Measurements from ENCODE around the gene OGFOD2. TPM values are rescaled to one million over a fixed set of nuclear protein-coding genes. Genes with fewer than 3 reads are reported as not detected.

Gene OGFOD2
- total RNA-seq, 2 experiments from 2014 or later: 26.8 to 31.8 TPM

- peak overlapping the region; percentile 74 for H3K27ac Mint-ChIP-seq
Measured at GRCh38 chr12:122946690-122947341, 28.2 kb upstream of the OGFOD2 start.

GRCh38 chr12:122947352-122947792, 27.7 kb upstream of the OGFOD2 start:
- Mint-ChIP-seq H3K4me3 (no peak overlapping the region), H3K36me3 (no peaks in the 10 kb centered on the region), H3K9me3 (no peaks in the 10 kb centered on the region)

More at GRCh38 chr12:122946690-122947341, 28.2 kb upstream of the OGFOD2 start:
- no peak overlapping the region for H3K4me3 Mint-ChIP-seq
- DNase-seq: peak; percentile 88
- H3K36me3 Mint-ChIP-seq: no peaks in the 10 kb centered on the region
- no peaks in the 10 kb centered on the region for H3K9me3 Mint-ChIP-seq
- peaks cover 27% of the 10 kb centered on the region for H3K4me1 Mint-ChIP-seq
- H3K27me3 Mint-ChIP-seq: no peaks in the 10 kb centered on the region

GRCh38 chr12:122948605-122949004, 26.4 kb upstream of the OGFOD2 start:
- no peaks in the 10 kb centered on the region for H3K9me3 Mint-ChIP-seq
- H3K4me1 Mint-ChIP-seq: peaks cover 20% of the 10 kb centered on the region
- no peak overlapping the region for H3K4me3 Mint-ChIP-seq
- H3K36me3 Mint-ChIP-seq: no peaks in the 10 kb centered on the region
- H3K27ac Mint-ChIP-seq: no peak overlapping the region
- no peak for DNase-seq
- H3K27me3 Mint-ChIP-seq: no peaks in the 10 kb centered on the region

More at GRCh38 chr12:122947352-122947792, 27.7 kb upstream of the OGFOD2 start:
- Mint-ChIP-seq H3K27me3 (no peaks in the 10 kb centered on the region), H3K27ac (peak overlapping the region; percentile 74), H3K4me1 (peaks cover 29% of the 10 kb centered on the region)
- DNase-seq: no peak

GRCh38 chr12:122949405-122949804, 25.6 kb upstream of the OGFOD2 start:
- H3K9me3 Mint-ChIP-seq: no peaks in the 10 kb centered on the region
- peaks cover 20% of the 10 kb centered on the region for H3K4me1 Mint-ChIP-seq
- no peak overlapping the region for H3K4me3 Mint-ChIP-seq
- H3K27ac Mint-ChIP-seq: no peak overlapping the region
- no peaks in the 10 kb centered on the region for H3K36me3 Mint-ChIP-seq
- H3K27me3 Mint-ChIP-seq: no peaks in the 10 kb centered on the region
- DNase-seq: no peak

GRCh38 chr12:122949816-122950675, 25.0 kb upstream of the OGFOD2 start:
- H3K27ac Mint-ChIP-seq: no peak overlapping the region
- H3K4me1 Mint-ChIP-seq: peaks cover 20% of the 10 kb centered on the region
- H3K27me3 Mint-ChIP-seq: no peaks in the 10 kb centered on the region
- H3K4me3 Mint-ChIP-seq: no peak overlapping the region
- no peak for DNase-seq
- H3K36me3 Mint-ChIP-seq: no peaks in the 10 kb centered on the region
- H3K9me3 Mint-ChIP-seq: no peaks in the 10 kb centered on the region

- no peaks in the 10 kb centered on the region for H3K9me3 Mint-ChIP-seq
- no peak overlapping the region for H3K27ac Mint-ChIP-seq
- H3K4me3 Mint-ChIP-seq: no peak overlapping the region
- peaks cover 16% of the 10 kb centered on the region for H3K4me1 Mint-ChIP-seq
- no peaks in the 10 kb centered on the region for H3K36me3 Mint-ChIP-seq
- no peaks in the 10 kb centered on the region for H3K27me3 Mint-ChIP-seq
- DNase-seq: no peak
Measured at GRCh38 chr12:122951406-122951805, 23.6 kb upstream of the OGFOD2 start.

- no peak overlapping the region for H3K27ac Mint-ChIP-seq
- H3K27me3 Mint-ChIP-seq: no peaks in the 10 kb centered on the region
- H3K9me3 Mint-ChIP-seq: no peaks in the 10 kb centered on the region
- H3K4me3 Mint-ChIP-seq: no peak overlapping the region
- no peaks in the 10 kb centered on the region for H3K36me3 Mint-ChIP-seq
- peak; percentile 69 for DNase-seq
- H3K4me1 Mint-ChIP-seq: peaks cover 8% of the 10 kb centered on the region
Measured at GRCh38 chr12:122951979-122952892, 22.8 kb upstream of the OGFOD2 start.

GRCh38 chr12:122955156-122955555, 19.9 kb upstream of the OGFOD2 start:
- DNase-seq: no peak
- Mint-ChIP-seq H3K9me3 (no peaks in the 10 kb centered on the region), H3K27me3 (no peaks in the 10 kb centered on the region), H3K4me1 (peaks cover 2% of the 10 kb centered on the region), H3K27ac (no peak overlapping the region), H3K4me3 (no peak overlapping the region), H3K36me3 (no peaks in the 10 kb centered on the region)

- Mint-ChIP-seq H3K4me3 (no peak overlapping the region), H3K9me3 (no peaks in the 10 kb centered on the region), H3K36me3 (no peaks in the 10 kb centered on the region), H3K27me3 (no peaks in the 10 kb centered on the region), H3K27ac (no peak overlapping the region), H3K4me1 (peaks cover 2% of the 10 kb centered on the region)
- no peak for DNase-seq
Measured at GRCh38 chr12:122956035-122956434, 19.0 kb upstream of the OGFOD2 start.

- DNase-seq: no peak
- H3K4me1 Mint-ChIP-seq: no peaks in the 10 kb centered on the region
- no peaks in the 10 kb centered on the region for H3K36me3 Mint-ChIP-seq
- no peak overlapping the region for H3K4me3 Mint-ChIP-seq
- H3K9me3 Mint-ChIP-seq: no peaks in the 10 kb centered on the region
- no peaks in the 10 kb centered on the region for H3K27me3 Mint-ChIP-seq
- no peak overlapping the region for H3K27ac Mint-ChIP-seq
Measured at GRCh38 chr12:122958198-122958888, 16.7 kb upstream of the OGFOD2 start.

GRCh38 chr12:122959566-122960192, 15.4 kb upstream of the OGFOD2 start:
- H3K36me3 Mint-ChIP-seq: no peaks in the 10 kb centered on the region

GRCh38 chr12:122960193-122960569, 14.9 kb upstream of the OGFOD2 start:
- Mint-ChIP-seq H3K9me3 (no peaks in the 10 kb centered on the region), H3K4me3 (no peak overlapping the region), H3K27ac (no peak overlapping the region), H3K27me3 (no peaks in the 10 kb centered on the region), H3K36me3 (no peaks in the 10 kb centered on the region), H3K4me1 (no peaks in the 10 kb centered on the region)
- no peak for DNase-seq

More at GRCh38 chr12:122959566-122960192, 15.4 kb upstream of the OGFOD2 start:
- H3K27me3 Mint-ChIP-seq: no peaks in the 10 kb centered on the region
- H3K4me3 Mint-ChIP-seq: no peak overlapping the region
- H3K9me3 Mint-ChIP-seq: no peaks in the 10 kb centered on the region
- no peaks in the 10 kb centered on the region for H3K4me1 Mint-ChIP-seq
- H3K27ac Mint-ChIP-seq: no peak overlapping the region
- DNase-seq: no peak

- Mint-ChIP-seq H3K27me3 (no peaks in the 10 kb centered on the region), H3K4me3 (no peak overlapping the region), H3K36me3 (no peaks in the 10 kb centered on the region), H3K9me3 (no peaks in the 10 kb centered on the region), H3K4me1 (peaks cover 3% of the 10 kb centered on the region), H3K27ac (no peak overlapping the region)
- no peak for DNase-seq
Measured at GRCh38 chr12:122961531-122962329, 13.3 kb upstream of the OGFOD2 start.
